GM21619 (cell line): ENCODE results near the gene KRT27.
"Not testable (repeated sequence)": the region's sequence is repeated elsewhere in the genome, so short reads cannot be mapped to it uniquely, and the experiment has no call there.

Experiments used
- ATAC-seq: cut with Tn5 transposase; IDR thresholded peaks from one replicate; pipeline ENCODE4 v1.9.1; 2021; ENCODE audit not compliant: unreplicated experiment

Gene KRT27

DNA sequence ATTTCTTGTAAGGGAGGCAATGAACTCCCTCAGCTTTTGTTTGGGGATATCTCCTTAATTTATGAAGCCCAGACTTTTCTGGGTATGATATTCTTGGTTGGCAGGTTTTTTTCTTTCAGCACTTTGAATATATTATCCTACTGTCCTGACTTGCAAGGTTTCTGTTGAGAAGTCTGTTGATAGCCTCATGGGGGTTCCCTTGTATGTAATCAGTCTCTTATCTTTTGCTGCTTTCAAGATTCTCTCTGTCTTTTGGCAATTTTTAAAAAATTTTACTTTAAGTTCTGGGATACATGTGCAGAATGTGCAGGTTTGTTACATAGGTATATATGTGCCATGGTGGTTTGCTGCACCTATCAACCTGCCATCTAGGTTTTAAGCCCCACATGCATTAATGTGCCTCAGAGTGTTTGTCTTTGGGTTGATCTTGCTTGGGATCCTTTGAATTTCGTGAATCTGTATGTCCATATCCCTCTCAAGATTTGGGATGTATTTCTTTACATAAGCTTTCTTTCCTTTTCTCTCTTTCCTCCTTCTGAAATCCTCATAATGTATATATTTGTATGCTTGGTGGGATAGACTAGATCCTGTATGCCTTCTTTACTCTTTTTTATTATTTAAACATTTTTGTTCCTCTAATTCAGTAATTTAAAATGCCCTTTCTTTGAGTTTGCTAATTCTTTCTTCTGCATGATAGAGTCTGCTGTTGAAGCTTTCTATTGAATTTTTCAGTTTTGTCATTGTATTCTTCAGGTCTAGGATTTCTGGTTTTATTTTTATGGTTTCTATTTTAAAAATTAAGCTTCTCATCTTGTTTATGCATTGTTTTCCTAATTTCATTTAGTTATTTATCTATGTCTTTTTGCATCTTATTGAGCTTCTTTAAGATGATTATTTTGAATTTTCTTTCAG is 22.0 kb downstream of the KRT27 start:
- ATAC-seq, result no peak

DNA sequence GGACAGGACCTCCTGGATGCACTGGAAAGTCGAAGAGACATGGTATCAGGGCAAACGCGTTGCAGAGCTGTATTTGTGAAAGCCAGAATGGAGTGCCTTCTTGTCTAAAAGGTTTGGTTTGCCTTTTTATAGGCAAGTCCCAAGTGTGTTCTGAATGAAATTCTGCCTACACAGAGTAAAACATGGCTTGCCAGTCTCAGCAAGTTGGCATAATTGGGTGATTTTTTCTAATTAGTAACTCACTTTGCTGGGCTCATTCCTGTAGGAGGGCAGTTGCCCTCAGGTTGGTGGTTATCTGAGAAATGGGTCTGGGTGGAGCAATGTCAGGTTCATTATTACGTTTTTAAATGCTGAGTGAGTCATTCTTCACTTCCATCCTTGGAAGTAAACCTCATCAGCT is 27.1 kb downstream of the KRT27 start, which contains the start of gene KRT25:
Gene KRT25, minus strand, starts transcription at position 101 of the 400 bp plus-strand sequence. Its CDS starts 60 bp downstream, at position 41.
- ATAC-seq, result no peak

DNA sequence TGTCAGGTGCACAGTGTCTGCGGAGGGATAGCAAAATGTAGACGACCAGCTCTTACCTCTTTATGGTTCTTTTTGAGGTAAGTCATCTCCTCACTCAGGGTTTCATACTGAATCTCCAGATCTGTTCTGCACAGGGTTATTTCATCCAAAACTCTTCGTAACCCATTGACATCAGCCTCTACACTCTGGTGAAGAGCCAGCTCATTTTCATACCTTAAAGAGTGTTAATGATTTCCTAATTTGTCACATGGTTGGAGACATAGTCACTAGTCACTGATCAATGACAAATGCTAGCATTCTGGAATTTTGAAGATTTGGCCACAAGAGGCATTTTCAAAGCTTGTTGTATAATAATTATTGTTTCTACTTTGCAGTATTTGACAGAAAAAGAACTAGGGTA is 28.5 kb downstream of the KRT27 start:
- no peak for ATAC-seq

DNA sequence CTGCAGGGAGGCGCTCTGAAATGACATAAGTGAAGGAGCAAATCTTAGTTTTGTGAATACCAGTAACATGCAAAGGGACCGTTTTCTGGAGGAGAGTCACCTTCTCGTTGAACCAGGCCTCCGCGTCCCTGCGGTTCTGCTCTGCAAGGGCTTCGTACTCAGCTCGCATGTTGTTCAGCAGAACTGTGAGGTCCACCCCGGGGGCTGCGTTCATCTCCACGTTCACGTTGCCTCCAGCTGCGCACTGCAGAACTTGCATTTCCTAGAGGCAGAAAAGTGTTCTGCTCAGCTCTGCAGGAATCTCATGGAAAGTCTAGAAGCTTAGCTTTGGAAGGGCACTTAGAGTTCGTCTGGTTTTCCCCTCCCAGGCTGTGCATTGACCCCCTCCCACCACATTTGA is 31.3 kb downstream of the KRT27 start:
- ATAC-seq, result no peak

DNA sequence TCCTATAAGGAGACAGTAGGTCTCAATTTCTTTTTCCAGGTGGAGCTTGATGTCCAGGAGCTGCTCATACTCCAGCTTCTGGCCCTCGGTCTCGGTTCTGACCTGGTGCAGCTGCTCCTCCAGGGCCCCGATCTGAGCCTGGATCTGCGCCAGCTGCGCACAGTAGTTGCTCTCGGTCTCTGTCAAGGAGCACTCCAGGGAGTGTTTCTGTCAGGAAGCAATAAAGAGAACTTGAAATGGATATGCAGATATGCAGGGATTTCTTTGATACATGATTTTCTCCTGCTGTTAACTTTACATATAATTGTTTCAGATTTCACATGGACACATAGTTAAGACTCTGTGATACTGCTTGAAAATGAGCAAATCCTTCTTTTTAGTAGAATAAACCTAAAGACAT is 32.0 kb downstream of the KRT27 start:
- ATAC-seq, result no peak

DNA sequence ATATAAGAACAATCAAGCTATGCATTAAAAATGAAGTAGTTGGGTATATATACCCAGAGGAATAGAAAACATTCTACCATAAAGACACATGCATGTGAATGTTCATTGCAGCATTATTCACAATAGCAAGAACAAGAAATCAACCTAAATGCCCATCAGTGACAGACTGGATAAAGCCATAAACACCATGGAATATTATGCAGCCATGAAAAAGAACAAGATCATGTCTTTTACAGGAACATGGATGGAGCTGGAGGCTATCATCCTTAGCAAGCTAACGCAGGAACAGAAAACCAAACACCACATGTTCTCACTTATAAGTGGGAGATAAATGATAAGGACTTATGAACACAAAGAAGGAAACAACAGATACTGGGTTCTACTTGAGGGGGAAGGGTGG is 33.7 kb downstream of the KRT27 start:
- not testable (repeated sequence) for ATAC-seq

DNA sequence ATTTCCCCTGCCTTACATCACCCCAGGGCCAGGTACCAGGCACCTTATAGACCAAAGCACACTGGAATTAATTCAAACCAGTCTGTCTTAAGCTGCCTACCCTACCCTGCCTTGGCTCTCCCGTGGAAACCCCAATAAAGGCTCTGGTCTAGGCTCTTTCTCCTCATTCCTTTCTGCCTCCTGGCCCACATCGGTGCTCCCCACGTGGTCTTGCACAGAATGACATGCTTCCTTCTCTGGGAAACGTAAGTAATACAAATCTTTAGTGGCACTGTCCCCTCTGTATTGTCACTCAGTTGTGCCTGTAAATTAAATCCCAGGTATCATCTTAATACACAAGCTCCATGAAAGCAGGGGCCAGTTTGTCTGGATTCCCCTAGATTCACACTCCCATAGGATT is 43.8 kb downstream of the KRT27 start:
- no peak for ATAC-seq

DNA sequence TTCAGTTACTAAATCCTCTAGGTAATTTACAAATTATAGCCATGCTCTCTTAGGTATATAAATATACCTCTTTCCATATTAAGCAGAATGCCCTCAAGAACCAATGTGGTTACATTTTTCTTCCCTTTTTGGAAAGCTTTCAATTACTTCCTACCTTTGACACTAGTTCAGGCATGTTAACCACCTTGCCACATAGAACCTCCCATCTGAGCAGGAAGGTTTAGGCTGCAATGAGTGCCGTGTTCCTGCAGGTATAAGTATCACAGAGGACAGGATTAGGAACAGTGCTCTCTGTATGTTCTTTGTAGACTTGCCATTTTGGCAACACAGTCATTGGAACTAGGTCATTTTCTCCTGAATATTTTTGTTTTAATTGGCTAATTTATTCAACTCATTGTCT is 47.3 kb downstream of the KRT27 start:
- ATAC-seq, result no peak

DNA sequence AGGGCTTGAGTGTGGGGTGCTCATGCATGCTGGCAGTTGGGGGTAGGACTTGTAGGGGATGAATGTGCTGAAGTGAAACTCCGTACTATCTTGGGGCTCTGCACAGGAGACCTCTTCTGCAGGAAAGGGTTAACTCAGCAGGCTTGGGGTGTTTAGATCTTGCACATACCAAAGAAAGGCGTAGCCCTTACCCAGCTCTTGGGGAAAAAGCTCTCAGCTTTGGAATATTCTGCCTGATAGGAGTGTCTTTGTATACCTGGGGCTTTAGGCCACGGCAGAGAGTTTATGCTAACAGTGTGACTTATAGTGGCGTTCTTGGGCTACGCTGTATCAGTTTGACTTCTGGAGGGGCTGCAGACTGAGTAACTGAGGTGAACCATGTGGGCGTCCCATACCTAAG is 48.3 kb downstream of the KRT27 start:
- no peak for ATAC-seq

DNA sequence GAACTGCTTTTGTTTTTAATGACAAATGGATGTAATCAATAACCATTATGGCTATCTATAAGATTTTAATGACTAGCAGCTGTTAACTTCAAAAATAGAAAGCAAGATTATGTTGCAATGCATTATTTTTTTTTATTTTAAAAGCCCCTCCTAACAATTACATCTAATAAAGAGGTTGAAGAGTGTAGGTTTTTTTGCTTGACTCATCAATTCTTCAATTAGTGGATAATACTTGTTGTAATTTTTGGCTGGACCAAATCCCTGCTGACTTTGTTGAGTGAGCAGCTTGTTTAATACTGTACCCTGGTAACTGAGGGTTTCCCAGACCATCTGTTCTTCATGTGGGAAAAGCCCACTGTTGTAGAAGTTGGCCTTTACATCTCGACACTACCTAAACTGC is 51.4 kb downstream of the KRT27 start:
- no peak for ATAC-seq

DNA sequence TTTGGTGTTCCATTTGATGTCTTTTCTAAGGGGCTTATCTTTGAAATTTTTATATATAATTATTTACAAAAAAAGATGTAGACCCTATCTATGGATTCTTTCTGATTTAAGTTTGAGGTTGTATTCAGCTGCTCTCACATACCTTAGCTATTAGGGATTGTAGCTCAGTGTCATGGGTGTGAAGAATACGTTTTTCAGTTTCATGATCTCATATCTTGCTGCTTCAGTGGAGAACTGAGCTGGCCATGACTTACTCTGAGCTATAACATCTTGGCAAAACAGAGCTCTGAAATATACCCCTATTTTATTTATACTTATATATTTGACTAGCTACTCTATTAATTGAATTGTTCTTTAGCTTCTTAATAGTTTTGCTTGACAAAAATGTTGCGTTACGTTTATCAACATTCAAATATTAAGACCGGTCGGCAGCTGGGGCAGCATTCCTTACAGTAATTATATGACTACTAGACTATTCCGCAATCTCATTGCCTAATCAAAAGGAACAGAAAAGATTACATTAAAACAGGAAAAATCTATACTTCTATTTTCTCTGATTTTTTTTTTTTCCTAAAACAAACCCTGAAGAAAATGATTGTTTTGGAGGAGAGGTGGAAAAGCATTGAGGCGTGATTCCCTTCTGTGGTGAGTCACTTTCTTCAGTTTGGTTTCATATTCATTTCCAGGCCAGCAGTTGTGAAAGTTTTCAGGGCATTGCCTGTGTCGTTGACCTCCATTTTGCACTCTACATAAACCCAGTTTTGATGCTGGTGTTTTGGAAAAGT is 54.7 kb downstream of the KRT27 start:
- ATAC-seq, result no peak

DNA sequence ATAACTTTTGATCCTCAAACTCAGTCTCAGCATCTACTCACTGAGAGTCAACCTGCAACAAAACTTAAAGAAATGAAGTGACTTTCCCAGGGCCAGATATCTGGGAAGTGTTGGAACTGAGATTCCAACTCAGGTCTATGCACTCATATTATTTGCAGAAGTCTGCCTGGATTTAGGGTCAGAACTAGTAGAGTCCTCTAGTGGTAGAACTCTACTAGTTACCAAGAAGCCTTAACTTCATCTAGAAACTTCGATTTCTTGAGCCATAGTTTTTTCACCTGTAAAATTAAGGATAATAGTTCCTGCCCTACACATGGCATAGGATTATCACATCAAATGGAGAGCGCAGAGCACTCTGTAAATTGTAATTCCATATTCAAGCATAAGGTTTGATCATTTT is 55.4 kb downstream of the KRT27 start:
- ATAC-seq, result no peak
